ENCODE measurements around the gene SUN1.

GRCh38 chr7:862157-862556 is 29.9 kb downstream of the SUN1 start:
- no peak for TF ChIP-seq CTCF (IDR thresholded peaks at IDR 0.05)
- no peak for TF ChIP-seq POLR2A (IDR thresholded peaks at IDR 0.05)
